NCI-H460 (cell line): ENCODE results near the gene NEK6. TPM values are rescaled to one million over a fixed set of nuclear protein-coding genes. Genes with fewer than 3 reads are reported as not detected.

ENCODE experiments used
- DNase-seq: peaks from one replicate; pipeline ENCODE4 v3.0.0-alpha.2; 2016; ENCODE audit warnings: low read depth; ENCODE audit errors: extremely low read depth
- total RNA-seq: library from RNA; depleted of rRNA; stranded (reverse); fragments of >200 nt; shearing (Covaris generic); gene quantifications from 2 replicates; pipeline ENCODE4 v1.2.3, GENCODE V29; 2014

The NEK6 gene
- total RNA-seq, 1 experiment from 2014 or later: 23.2 TPM

GRCh38 chr9:124349267-124349666, 91.5 kb downstream of the NEK6 start:
- DNase-seq: no peak

GRCh38 chr9:124349675-124350493, 92.1 kb downstream of the NEK6 start:
- DNase-seq: no peak

- DNase-seq: no peak
These were observed 92.9 kb downstream of the NEK6 start for GRCh38 chr9:124350494-124351263.

GRCh38 chr9:124351672-124352468, 94.1 kb downstream of the NEK6 start:
- no peak for DNase-seq

- DNase-seq: no peak
These were observed 94.9 kb downstream of the NEK6 start for GRCh38 chr9:124352616-124353015.

- no peak for DNase-seq
These were observed 95.5 kb downstream of the NEK6 start for GRCh38 chr9:124353166-124353768.

- no peak for DNase-seq
These were observed 96.1 kb downstream of the NEK6 start for GRCh38 chr9:124353811-124354274.

- no peak for DNase-seq
These were observed 96.7 kb downstream of the NEK6 start for GRCh38 chr9:124354346-124355038.

GRCh38 chr9:124355039-124355940, 97.5 kb downstream of the NEK6 start:
- no peak for DNase-seq

GRCh38 chr9:124355941-124356744, 98.4 kb downstream of the NEK6 start:
- no peak for DNase-seq

GRCh38 chr9:124356745-124357390, 99.1 kb downstream of the NEK6 start:
- no peak for DNase-seq

GRCh38 chr9:124357721-124358361, 100.1 kb downstream of the NEK6 start:
- no peak for DNase-seq

- no peak for DNase-seq
These were observed 100.9 kb downstream of the NEK6 start for GRCh38 chr9:124358631-124359030.

GRCh38 chr9:124359426-124359825, 101.7 kb downstream of the NEK6 start:
- DNase-seq: no peak

GRCh38 chr9:124359855-124360678, 102.3 kb downstream of the NEK6 start:
- DNase-seq: no peak

- no peak for DNase-seq
These were observed 103.4 kb downstream of the NEK6 start for GRCh38 chr9:124361128-124361527.
